Measurements from ENCODE around the gene CTDSP1. TPM values are rescaled to one million over a fixed set of nuclear protein-coding genes. Genes with fewer than 3 reads are reported as not detected.

The CTDSP1 gene
- total and polyA plus RNA-seq, 11 donors: 67.4 to 121 (median 93.8) TPM

DNA sequence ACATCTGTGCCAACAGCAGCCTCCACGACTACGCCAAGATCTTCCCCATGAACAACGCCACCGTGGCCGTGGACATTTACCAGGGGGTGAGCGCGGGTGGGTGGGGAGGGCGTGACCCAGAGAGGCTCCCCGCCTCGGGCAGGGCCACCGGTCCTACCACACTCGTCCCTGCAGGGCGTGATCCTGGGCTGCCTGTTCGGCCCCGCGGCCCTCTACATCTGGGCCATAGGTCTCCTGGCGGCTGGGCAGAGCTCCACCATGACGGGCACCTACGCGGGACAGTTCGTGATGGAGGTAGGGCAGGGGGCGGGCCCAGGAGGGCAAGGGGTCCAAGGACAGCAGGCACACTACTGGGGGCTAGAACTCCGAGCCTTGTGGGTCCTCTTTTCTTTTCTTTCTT is 8.5 kb upstream of the CTDSP1 start:
- Histone ChIP-seq H3K9me3 (no peaks in the 10 kb centered on the region), H3K36me3 (no peaks in the 10 kb centered on the region), H3K27ac (no peak overlapping the region), H3K27me3 (no peaks in the 10 kb centered on the region), H3K4me3 (no peak overlapping the region), H3K4me1 (peaks cover 0 to 46% (median 11%) of the 10 kb centered on the region in 12 donors)
- no peak for ATAC-seq
- peak in 1 of 5 donors; percentile 57 for DNase-seq
- no peak for TF ChIP-seq POLR2A (IDR thresholded peaks at IDR 0.05)
- TF ChIP-seq, protein P1, sequence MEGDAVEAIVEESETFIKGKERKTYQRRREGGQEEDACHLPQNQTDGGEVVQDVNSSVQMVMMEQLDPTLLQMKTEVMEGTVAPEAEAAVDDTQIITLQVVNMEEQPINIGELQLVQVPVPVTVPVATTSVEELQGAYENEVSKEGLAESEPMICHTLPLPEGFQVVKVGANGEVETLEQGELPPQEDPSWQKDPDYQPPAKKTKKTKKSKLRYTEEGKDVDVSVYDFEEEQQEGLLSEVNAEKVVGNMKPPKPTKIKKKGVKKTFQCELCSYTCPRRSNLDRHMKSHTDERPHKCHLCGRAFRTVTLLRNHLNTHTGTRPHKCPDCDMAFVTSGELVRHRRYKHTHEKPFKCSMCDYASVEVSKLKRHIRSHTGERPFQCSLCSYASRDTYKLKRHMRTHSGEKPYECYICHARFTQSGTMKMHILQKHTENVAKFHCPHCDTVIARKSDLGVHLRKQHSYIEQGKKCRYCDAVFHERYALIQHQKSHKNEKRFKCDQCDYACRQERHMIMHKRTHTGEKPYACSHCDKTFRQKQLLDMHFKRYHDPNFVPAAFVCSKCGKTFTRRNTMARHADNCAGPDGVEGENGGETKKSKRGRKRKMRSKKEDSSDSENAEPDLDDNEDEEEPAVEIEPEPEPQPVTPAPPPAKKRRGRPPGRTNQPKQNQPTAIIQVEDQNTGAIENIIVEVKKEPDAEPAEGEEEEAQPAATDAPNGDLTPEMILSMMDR (IDR thresholded peaks at IDR 0.05): no peak
- WGBS, 4 donors: 95 to 98% (median 97%) methylated on average over 17 to 23 of the region's 23 CpGs
- intact Hi-C loops (cut with DNase I): loop anchor here in 6 of 10 donors (5.0 to 10.0 kb wide), 4 partner anchors 86 to 206 kb away; partner anchors contain the start of gene TMBIM1 (in 1 of the 6)

DNA sequence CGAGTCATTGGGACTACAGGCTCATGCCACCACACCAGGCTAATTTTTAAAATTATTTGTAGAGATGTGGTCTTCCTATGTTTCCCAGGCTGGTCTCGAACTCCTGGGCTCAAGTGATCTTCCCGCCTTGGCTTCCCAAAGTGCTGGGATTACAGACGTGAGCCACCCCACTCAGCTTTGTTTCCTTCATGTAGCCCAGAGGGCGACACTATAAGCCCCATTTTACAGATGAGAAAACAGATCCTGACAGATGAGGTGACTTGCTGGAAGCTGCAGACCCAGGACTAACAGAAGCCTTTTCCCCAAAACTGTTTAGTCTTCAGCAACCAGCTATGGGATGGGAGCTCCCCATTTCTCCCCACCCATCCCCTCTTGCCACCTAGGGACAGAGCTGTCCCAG is 7.2 kb upstream of the CTDSP1 start:
- Histone ChIP-seq H3K27me3 (no peaks in the 10 kb centered on the region), H3K4me1 (peaks cover 0 to 46% (median 16%) of the 10 kb centered on the region in 12 donors), H3K36me3 (no peaks in the 10 kb centered on the region), H3K27ac (no peak overlapping the region), H3K4me3 (no peak overlapping the region), H3K9me3 (no peaks in the 10 kb centered on the region)
- WGBS, 4 donors: 89 to 95% (median 92%) methylated on average over 5 of the region's 5 CpGs
- no peak for DNase-seq
- intact Hi-C loops (cut with DNase I): loop anchor here in 6 of 10 donors (5.0 to 10.0 kb wide), 4 partner anchors 88 to 208 kb away; partner anchors contain the start of gene TMBIM1 (in 1 of the 6)
- no peak for ATAC-seq
- TF ChIP-seq, protein P1 (IDR thresholded peaks at IDR 0.05): no peak
- TF ChIP-seq POLR2A (IDR thresholded peaks at IDR 0.05): no peak

DNA sequence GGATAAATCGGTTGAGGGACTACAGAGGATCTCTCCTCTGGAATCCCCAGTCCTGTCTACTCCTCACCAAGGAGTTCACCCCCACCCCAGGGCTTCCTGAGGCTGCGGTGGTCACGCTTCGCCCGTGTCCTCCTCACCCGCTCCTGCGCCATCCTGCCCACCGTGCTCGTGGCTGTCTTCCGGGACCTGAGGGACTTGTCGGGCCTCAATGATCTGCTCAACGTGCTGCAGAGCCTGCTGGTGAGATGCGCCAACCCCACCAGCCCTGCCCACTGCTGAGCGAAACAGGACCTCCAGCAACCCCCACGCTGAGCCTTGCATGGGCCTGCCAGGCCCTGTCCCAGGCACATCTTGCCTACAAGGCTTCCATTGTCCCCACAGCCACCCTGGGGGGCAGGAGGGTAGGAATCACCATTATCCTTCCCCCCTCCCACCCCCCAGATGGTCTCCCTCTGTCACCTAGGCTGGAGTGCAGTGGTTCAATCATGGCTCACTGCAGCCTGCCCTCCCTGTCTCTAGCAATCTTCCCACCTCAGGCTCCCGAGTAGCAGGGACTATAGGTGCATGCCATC is 6.7 kb upstream of the CTDSP1 start:
- Histone ChIP-seq H3K27me3 (no peaks in the 10 kb centered on the region), H3K4me1 (peaks cover 0 to 46% (median 18%) of the 10 kb centered on the region in 12 donors), H3K9me3 (no peaks in the 10 kb centered on the region), H3K27ac (no peak overlapping the region), H3K4me3 (no peak overlapping the region), H3K36me3 (no peaks in the 10 kb centered on the region)
- DNase-seq: no peak
- WGBS, 4 donors: 80 to 84% (median 82%) methylated on average over 14 to 16 of the region's 16 CpGs
- TF ChIP-seq, protein P1 (IDR thresholded peaks at IDR 0.05): no peak
- no peak for TF ChIP-seq POLR2A (IDR thresholded peaks at IDR 0.05)
- intact Hi-C loops (cut with DNase I): loop anchor here in 6 of 10 donors (5.0 to 10.0 kb wide), 4 partner anchors 88 to 208 kb away; partner anchors contain the start of gene TMBIM1 (in 1 of the 6)
- ATAC-seq: no peak

DNA sequence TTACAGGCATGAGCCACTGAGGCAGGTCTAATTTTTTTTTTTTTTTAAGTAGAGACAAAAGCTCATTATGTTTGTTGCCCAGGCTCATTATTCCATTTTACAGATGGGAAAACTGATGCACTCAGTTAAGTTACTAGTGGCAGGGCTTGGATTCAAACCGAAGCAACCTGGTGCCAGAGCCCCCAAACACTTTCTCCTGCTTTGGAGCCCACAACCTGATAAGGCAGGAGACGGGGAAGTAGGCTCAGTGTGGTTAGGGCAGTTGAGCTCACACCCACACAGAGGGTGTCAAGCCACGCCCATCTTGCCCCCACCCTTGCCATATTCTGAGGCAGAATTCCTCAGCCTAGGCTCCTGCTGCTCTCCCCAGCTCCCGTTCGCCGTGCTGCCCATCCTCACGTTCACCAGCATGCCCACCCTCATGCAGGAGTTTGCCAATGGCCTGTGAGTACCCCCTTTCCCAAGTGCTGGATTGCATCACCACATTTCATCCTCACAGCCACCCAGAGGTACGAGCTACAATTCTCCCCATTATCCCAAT is 5.8 kb upstream of the CTDSP1 start:
- ATAC-seq (no peak), DNase-seq (no peak)
- intact Hi-C loops (cut with DNase I): loop anchor here in 7 of 10 donors (2.0 to 10.0 kb wide), 6 partner anchors 25 to 209 kb away; partner anchors contain the start of gene TMBIM1 (in 1 of the 7)
- 77 to 81% (median 77%) methylated on average over 8 of the region's 8 CpGs for WGBS, 4 donors
- TF ChIP-seq, protein P1 (IDR thresholded peaks at IDR 0.05): no peak
- TF ChIP-seq POLR2A (IDR thresholded peaks at IDR 0.05): no peak
- no peaks in the 10 kb centered on the region for H3K9me3 ChIP-seq
- no peak overlapping the region for H3K4me3 ChIP-seq
- H3K36me3 ChIP-seq: no peaks in the 10 kb centered on the region
- H3K27me3 ChIP-seq: no peaks in the 10 kb centered on the region
- peaks cover 0 to 48% (median 22%) of the 10 kb centered on the region in 12 donors for H3K4me1 ChIP-seq
- H3K27ac ChIP-seq: no peak overlapping the region

Measured in heart left ventricle (tissue), 16 donors.